NCI-H748 (cell line): ENCODE data around the gene SKI.

Experiments used
- DNase-seq: peaks from one replicate; lab custom pipeline; 2025; ENCODE audit not compliant: unreplicated experiment; lab: John Stamatoyannopoulos, UW

Gene SKI

GRCh38 chr1:2209400-2210083, 18.6 kb upstream of the SKI start:
- no peak for DNase-seq

DNA sequence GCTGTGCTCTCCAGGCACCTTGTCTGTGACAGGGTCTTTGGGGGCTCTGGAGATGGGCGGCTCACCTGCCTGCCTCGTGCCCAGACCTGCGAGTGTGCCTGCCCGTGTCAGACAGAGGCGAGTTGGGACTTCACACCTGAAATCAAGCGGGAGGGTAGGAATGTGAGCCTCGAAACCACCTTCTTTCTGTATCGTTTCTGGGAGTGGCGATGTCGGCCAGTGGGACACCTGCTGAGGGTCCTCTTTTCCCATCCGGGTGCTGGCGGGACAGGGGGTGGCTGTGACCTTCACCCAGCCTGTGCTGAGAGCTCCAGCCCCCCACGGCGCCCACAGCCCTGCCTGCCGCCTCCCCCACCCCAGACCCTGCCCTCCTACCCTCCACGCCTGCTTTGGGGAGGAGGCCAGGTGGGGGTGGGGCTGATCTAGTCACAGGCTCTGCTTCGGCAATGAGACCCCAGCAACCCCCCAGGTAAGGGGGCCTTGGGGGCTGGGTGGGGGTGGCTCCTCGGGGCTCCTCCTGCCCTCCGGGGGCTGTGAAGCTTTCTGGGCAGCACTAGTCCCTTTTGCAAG, 17.9 kb upstream of the SKI start:
- no peak for DNase-seq

DNA sequence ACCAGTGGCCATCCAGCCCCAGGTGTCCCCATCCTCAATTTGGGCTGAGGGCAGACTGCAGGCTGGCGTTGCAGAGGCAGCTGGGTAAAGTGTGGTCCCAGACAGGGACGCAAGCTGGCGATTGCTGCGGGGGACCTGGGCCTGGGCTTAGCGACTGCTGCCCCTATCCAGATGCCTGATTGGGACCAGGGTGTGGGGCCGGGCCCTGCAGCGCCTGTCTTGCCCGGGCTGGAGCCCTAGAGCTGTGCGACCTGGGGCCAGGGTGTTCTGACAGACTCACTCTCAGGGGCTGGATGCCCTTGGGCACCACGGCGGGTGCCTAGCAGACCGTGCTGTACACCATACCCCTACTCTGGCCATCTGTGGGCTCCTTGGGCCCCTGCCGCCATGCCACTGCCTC, 17.3 kb upstream of the SKI start:
- no peak for DNase-seq

DNA sequence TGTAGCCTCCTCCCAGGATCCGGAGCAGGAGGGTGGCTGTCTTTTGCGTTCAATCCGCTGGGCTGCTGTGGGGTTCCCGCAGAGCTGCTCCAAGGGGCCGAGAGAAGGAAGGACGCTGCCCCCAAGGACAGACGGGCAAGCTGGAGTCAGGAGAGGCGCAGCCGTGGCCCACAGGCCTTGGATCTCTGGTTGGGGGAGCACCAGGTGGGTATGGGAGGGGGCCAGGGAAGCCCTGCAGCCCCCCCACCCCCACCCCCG, 15.9 kb upstream of the SKI start:
- peak; percentile 42 for DNase-seq

DNA sequence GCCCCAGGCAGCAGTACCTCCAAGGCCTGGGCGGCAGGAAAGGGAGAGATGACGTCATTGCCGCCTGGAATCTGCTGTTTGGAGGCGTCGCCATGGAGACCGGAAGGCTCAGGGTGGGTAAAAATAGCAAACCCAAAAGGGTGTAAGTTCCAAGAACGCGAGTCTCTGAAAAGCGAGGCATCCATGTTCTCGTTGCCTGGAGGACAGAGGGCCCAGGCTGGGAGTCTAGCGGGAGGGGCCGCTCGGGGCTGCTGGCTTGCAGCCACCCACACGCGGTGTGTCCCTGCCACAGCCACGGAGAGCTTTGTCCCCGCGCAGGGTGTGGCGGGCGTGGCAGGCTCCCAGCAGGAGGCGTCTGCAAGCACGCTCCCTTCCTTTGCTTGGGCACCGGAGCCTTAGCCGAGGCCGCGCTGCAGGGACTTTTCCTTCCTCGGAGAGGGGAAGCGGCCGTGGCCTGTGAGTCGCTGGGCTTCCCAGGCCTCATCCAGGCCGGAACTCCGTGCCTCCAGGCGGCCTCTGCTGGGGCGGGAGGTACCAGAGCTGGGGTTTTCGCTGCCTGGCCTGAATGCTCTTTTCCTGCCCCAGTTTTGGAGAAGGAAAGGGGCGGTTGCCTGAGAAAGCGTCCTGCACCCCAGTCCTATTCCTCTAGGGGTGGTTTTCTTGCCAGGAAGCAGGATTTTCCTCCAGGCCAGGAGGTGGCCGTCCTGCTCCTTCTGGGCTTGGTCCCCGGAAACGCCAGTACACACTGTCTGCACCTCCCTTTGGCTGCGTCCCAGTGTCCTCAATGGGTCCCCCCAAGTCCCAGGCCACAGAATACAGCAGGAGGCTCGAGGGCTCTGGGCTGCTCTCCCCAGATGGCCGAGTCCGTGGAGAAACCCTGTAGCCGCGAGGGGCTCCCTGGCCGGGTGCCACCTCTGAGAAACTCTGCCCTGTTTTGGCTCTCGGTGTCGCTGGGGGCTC, 15.3 kb upstream of the SKI start:
- peak; percentile 77 for DNase-seq

DNA sequence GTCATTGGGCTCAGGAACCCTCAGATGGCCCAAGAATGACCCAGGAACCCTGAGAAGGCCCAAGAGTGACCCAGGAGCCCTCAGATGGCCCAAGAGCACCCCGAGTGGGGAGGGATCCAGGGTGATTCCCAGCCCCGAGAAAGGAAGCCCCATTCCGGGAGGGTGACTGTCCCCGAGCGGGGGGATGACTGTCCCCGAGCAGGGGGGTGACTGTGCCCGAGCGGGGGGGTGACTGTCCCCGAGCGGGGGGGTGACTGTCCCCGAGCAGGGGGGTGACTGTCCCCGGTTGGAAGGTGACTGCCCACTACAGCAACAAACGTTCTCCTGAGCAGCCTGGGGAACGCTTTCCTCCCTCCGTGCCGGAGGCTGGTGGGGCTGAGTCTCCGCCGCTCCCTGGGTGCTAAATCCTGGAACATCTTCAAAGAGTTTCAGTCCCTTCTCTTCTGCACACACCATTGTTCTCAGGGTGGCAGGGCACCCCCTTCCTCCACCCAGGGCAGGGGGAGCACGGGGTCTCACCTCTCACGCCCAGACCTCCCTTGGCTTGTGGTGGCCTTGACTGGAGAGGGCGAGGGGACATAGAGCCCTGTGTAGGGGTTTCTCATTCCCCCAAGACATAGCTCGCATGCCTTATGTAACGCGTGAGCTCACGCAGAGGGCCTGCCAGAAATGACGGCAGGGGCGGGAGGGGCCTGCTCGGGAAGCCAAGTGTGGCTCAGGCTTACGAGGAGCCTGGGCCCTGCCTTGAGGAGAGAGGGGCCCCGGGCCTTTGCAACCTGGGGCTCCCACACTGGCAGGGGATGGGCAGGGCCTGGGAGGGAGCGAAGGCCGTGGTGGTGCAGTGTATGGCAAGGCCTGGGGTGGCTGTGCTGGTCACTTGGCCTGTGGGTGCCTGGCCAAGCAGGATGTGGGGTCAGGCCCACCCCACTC, 14.3 kb upstream of the SKI start:
- DNase-seq: no peak

DNA sequence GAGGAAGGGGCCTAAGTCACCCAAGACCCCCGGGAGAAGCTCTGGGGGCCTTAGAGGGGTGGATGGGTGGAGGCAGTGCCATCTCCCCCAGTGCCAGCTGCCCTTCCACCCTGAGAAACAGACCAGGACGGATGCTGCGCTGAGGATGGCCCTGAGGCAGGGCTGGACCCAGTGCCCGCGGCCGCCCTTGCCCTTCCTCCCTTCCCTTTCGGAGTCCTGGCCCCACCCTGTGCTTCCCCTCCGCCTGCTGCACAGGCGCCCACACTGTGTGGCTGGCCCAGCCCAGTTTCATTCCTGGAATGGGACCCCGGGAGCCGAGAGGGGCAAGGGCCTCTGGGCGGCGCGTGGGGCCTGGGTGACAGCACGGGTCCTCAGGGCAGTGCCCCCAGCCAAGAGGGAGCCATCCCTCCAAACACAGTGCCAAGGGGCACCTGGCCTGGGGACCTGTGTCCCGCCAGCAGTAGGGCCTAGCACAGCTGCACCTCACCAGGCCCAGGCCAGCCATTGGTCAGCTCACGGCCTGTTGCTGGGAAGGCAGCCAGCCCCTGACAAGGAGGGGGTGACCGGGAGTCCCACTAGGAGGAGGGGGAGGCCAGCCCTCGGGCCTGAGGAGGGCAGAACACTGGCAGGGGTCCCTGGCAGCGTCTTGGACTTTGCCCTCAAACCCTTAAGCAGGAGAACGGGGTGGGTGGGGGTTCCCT, 13.4 kb upstream of the SKI start:
- DNase-seq: no peak

DNA sequence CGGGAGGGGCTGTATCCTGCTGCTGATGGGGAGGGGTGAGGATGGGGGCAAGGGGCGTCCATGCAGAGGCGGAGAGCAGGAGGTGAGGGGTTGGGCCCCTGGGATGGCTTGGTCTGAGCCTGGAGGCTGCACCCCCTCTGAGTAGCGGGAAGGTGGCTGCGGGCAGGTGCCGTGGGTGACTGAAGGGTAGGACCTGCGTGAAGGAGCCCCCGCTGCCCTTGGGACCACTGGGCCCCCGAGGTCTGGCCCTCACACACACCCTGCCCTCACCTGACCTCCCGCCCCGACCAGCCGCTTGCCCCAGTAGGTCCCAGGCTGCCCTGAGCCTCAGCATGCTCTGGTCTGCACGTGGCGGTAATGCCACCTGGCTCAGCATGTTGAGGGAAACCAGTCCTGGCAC, 12.8 kb upstream of the SKI start:
- no peak for DNase-seq

GRCh38 chr1:2215909-2216766, 12.0 kb upstream of the SKI start:
- no peak for DNase-seq

DNA sequence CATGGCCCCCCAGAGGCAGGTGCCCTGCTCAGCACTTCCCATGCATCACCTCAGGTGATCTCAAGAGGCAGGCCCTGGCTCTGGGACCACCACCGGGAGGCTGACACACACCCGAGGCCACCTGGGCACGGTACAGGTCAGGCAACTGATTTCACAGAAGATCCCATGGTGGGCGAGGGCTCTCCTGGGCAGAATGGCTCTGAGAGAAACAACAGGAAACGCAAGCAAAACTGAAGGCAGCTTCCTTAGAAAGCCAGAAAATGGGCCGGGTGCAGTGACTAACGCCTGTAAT, 11.4 kb upstream of the SKI start:
- no peak for DNase-seq

DNA sequence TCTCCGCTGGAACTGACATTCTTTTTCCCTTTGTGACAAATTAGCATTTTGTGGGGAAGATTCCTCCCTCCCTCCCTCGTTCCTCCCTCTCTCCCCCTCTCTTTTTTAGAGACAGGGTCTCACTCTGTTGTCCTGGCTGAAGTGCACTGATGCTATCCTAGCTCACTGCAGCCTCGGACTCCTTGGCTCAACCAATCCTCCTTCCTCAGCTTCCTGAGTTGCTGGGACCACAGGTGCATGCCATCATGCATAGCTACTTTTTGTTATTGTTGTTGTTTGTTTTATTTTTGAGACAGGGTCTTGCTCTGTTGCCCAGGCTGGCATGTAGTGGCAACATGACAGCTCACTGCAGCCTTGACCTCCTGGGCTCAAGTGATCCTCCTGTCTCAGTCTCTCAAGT, 6.8 kb upstream of the SKI start:
- no peak for DNase-seq

DNA sequence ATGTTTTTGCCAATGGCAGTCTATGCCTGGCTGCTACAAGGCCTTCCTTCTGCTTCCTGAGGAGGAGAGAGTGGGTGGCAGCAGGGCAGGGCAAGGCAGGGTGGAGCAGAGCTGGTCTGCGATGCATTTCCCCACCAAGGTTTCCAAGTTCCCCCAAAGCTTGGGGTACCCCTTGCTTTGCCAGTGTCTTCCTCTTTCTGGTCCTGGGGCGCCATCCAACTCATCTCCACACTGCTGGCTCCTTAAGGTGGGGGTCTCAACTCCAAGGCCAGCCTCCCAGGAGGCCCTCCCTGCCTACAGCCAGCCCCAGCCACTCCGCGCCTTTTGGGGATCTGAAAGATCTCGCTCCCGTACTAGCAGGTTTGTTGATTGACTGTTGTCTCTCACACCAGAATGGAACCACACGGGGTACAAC, 3.9 kb upstream of the SKI start:
- no peak for DNase-seq

DNA sequence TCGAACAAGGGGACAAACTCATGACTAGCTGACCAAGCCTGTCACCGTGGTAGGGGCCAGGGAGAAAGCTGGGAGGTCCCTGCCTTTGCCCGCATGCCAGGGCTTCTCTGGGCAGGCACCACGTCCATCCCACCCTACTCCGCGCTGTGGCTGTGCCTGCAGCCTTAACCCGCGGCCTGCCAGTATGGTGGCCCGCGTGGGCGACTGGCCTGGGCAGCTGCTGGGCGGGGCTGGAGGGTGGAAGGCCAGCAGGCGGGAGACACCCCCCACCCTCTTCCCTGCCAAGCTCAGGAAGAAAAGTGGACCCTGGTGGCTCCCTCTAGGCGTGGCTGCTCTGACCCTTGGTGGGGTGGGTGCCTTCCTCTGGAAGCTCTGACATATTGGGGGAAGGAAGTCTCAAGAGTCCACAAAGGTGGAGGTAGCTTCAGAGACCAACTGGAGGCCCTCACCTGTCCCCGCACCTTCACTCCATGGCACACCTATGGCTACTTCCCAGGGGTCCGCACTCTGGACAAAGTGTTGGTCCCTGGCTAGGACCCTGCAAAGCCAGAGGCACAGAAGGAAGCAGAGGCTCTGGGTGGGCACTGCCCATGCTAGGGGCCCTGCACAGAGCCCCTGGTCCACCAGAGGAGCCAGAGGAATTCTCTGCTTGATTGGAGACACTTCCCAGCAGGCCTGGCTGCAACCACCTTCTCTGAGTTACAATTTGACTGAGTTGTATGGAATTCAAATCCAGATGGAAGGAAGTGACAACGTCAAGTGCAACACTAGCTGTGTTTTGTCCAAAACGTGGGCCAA, 3.3 kb upstream of the SKI start:
- DNase-seq: no peak

DNA sequence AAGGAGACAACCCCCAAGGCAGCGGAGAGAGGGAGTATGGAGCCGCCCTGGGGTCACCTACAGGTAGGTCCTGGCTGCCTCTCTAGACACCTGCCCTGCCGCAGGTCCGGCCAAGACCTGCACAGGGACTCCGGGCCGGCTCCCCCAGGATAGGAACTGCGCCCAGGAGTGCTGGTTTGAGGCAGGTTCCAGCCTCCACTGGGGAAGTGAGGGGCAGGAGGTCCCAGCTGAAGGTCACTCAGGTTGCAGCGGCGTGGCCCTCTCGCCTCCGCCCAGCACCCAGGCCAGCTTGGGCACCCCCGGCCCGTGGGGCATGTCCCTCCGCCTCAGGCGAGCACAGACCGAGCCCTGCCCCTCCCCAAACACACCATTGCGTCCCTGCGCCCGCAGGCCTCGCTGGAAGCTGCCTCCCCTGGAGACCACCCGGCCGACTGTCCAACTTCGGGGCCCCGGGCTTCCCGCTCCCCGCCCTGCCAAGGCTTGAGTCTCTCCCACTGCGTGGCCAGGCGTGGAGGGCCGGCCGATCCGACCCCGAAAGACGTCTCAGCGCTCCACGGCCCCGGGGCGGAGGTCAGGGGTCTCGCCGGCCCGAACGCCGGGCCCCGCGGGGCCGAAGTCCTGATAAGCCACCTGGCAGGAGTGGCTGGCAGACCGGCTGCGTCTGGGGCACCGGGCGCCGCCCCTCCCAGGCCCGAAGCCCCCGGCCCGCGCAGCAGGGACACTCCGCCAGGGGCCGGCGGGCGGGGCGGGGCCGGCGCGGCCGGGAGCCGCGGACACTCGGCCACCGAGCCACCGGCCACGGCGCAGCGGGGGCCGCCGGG, 1.4 kb upstream of the SKI start:
- DNase-seq: no peak

DNA sequence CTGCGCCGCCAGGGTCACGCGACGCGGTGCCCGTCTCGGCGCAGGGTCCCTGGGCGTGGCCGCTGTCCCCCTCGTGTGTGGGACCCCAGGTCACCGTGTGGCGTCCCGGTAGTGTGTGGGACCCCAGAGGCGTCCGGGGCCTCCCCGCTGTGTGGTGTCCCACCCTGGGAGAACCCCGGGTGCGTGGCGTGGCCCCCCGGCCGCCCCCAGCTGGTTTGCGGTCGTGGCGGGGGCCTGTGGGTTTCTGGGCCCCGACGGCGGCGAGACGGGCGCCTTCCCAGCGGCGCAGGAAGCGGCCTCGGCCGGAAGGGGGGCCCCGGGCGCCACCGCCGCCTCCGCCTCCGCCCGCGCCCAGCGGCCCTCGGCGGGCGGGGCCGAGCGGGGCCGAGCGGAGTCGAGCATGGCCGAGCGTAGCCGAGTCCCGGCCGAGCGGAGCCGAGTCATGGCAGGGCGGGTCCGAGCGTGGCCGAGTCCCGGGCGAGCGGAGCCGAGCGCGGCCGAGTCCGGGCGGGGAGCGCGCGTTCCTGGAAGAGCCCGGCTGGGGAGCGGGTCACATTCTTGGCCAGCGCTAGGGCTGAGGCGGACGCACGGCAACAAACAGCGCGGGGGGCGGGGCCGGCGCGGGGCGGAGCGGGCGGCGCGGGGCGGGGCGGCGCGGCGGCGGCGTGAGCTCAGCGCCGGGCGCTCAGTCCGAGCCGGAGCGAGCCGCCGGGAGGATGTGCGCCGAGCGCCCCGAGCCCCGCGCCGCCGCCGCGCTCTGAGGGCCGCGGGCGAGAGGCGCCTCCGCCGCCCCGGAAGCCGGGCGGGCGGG, 568 bp upstream of the SKI start:
- peak; percentile 92 for DNase-seq

GRCh38 chr1:2228694-2229036, 546 bp downstream of the SKI start:
- DNase-seq: peak; percentile 45

- peak; percentile 65 for DNase-seq
Measured at GRCh38 chr1:2229037-2229864, 1.1 kb downstream of the SKI start.
